Measurements from ENCODE around the gene RNF220. TPM values are rescaled to one million over a fixed set of nuclear protein-coding genes. Genes with fewer than 3 reads are reported as not detected.

The RNF220 gene
- total and polyA plus RNA-seq, 2 of the 13 experiments (the other 11 are each of a cell fraction or from before 2014, with no cell fraction given) = 48.2 to 72.1 TPM

GRCh38 chr1:44631647-44632539 lies 226.8 kb downstream of the RNF220 start (continued):
- TF ChIP-seq ARID5B (CRISPR knock-in tag; IDR thresholded peaks at IDR 0.05) = no peak
- TF ChIP-seq ZBTB21 (CRISPR knock-in tag; IDR thresholded peaks at IDR 0.05) = no peak
- peak; percentile 66; the same call in 1 of the 2 replicates for TF ChIP-seq BCL3 (CRISPR knock-in tag; IDR thresholded peaks at IDR 0.05)
- TF ChIP-seq PLSCR1 (CRISPR knock-in tag; IDR thresholded peaks at IDR 0.05; ENCODE audit: borderline replicate concordance) = no peak
- no peak for TF ChIP-seq ZNF577 (CRISPR knock-in tag; IDR thresholded peaks at IDR 0.05; ENCODE audit: borderline replicate concordance, low read depth)
- TF ChIP-seq SATB2 (CRISPR knock-in tag; IDR thresholded peaks at IDR 0.05) = no peak
- TF ChIP-seq AGO2 (optimal IDR thresholded peaks at IDR 0.05; ENCODE audit: low read depth, low read length) = peak; percentile 95
- no peak for TF ChIP-seq ZNF326 (CRISPR knock-in tag; IDR thresholded peaks at IDR 0.05; ENCODE audit: borderline replicate concordance)
- no peak for TF ChIP-seq ZNF549 (CRISPR knock-in tag; IDR thresholded peaks at IDR 0.05)
- no peak for TF ChIP-seq SMAD9 (CRISPR knock-in tag; IDR thresholded peaks at IDR 0.05)
- 0 out of 2 replicates have a peak, but pooled peaks have one; percentile 35 for TF ChIP-seq ZNF709 (CRISPR knock-in tag; IDR thresholded peaks at IDR 0.05)
- TF ChIP-seq CAMTA2 (CRISPR knock-in tag; IDR thresholded peaks at IDR 0.05; ENCODE audit: borderline replicate concordance) = 0 out of 2 replicates have a peak, but pooled peaks have one; percentile 27
- no peak for TF ChIP-seq ZBTB1 (CRISPR knock-in tag; IDR thresholded peaks at IDR 0.05; ENCODE audit: borderline replicate concordance)
- TF ChIP-seq HNRNPUL1 (IDR thresholded peaks at IDR 0.05; ENCODE audit: low read depth, low read length) = no peak
- TF ChIP-seq PREB (CRISPR knock-in tag; IDR thresholded peaks at IDR 0.05) = no peak
- TF ChIP-seq XRCC5 (optimal IDR thresholded peaks at IDR 0.05; ENCODE audit: low read length) = peak; percentile 17
- TF ChIP-seq ZNF7 (CRISPR knock-in tag; IDR thresholded peaks at IDR 0.05) = no peak
- TF ChIP-seq ZBTB33 (CRISPR knock-in tag; IDR thresholded peaks at IDR 0.05) = peak; percentile 47
- TF ChIP-seq ZNF570 (CRISPR knock-in tag; IDR thresholded peaks at IDR 0.05; ENCODE audit: borderline replicate concordance) = no peak
- TF ChIP-seq KLF11 (CRISPR knock-in tag; IDR thresholded peaks at IDR 0.05) = no peak
- no peak for TF ChIP-seq ISX (CRISPR knock-in tag; conservative IDR thresholded peaks at IDR 0.05)
